HepG2 (cell line): ENCODE data around the gene TUBG1. TPM values are rescaled to one million over a fixed set of nuclear protein-coding genes. Genes with fewer than 3 reads are reported as not detected.

Experiments
- AKAP8 ChIP-seq: sonication (generic); formaldehyde crosslinking; IDR thresholded peaks from 2 replicates; pipeline ENCODE4 v1.5.1; 2020; ENCODE audit warnings: mild to moderate bottlenecking, missing genetic modification reagents
- FIP1L1 ChIP-seq: fragments of 200-400 bp; formaldehyde crosslinking; IDR thresholded peaks from 2 replicates; pipeline ENCODE4 v1.6.1; 2018; ENCODE audit warnings: low read depth, mild to moderate bottlenecking, low read length, moderate library complexity, borderline replicate concordance; ENCODE audit not compliant: insufficient read depth
- HES4 ChIP-seq: sonication (generic); formaldehyde crosslinking; IDR thresholded peaks from 2 replicates; pipeline ENCODE4 v1.9.0; 2021; ENCODE audit warnings: mild to moderate bottlenecking, missing genetic modification reagents, borderline replicate concordance
- KDM5B ChIP-seq: sonication (generic); formaldehyde crosslinking; IDR thresholded peaks from 2 replicates; pipeline ENCODE4 v1.4.0; 2020; ENCODE audit warnings: missing genetic modification reagents, mild to moderate bottlenecking, borderline replicate concordance
- MTA3 ChIP-seq: sonication (generic); formaldehyde crosslinking; IDR thresholded peaks from 2 replicates; pipeline ENCODE4 v1.4.0; 2020; ENCODE audit warnings: missing genetic modification reagents
- NFE2L1 ChIP-seq: sonication (generic); formaldehyde crosslinking; IDR thresholded peaks from 2 replicates; pipeline ENCODE4 v1.4.0; 2020; ENCODE audit warnings: missing genetic modification reagents, mild to moderate bottlenecking, borderline replicate concordance
- NFKB2 ChIP-seq: sonication (generic); formaldehyde crosslinking; IDR thresholded peaks from 2 replicates; pipeline ENCODE4 v1.4.0; 2020; ENCODE audit warnings: missing genetic modification reagents, borderline replicate concordance
- NPAS2 ChIP-seq: sonication (generic); formaldehyde crosslinking; IDR thresholded peaks from 2 replicates; pipeline ENCODE4 v1.8.0; 2022; ENCODE audit warnings: mild to moderate bottlenecking, missing genetic modification reagents, borderline replicate concordance
- REXO4 ChIP-seq: sonication (generic); formaldehyde crosslinking; IDR thresholded peaks from 2 replicates; pipeline ENCODE4 v1.8.0; 2022; ENCODE audit warnings: missing genetic modification reagents, mild to moderate bottlenecking, borderline replicate concordance
- SMYD3 ChIP-seq: sonication (generic); formaldehyde crosslinking; IDR thresholded peaks from 2 replicates; pipeline ENCODE4 v1.8.1; 2023; ENCODE audit warnings: mild to moderate bottlenecking, missing genetic modification reagents
- STAT5B ChIP-seq: sonication (generic); formaldehyde crosslinking; IDR thresholded peaks from 2 replicates; pipeline ENCODE4 v1.4.0; 2020; ENCODE audit warnings: missing genetic modification reagents
- TCF7L2 ChIP-seq: IDR thresholded peaks from 2 replicates; pipeline ENCODE4 v1.6.1; 2011; ENCODE audit warnings: mild to moderate bottlenecking, low read depth, low read length, moderate library complexity
- U2AF2 ChIP-seq: fragments of 200-400 bp; formaldehyde crosslinking; IDR thresholded peaks from 2 replicates; pipeline ENCODE4 v1.6.1; 2017; ENCODE audit warnings: low read depth, mild to moderate bottlenecking, low read length
- ZBTB8A ChIP-seq: sonication (generic); formaldehyde crosslinking; IDR thresholded peaks from 2 replicates; pipeline ENCODE4 v1.4.0; 2020; ENCODE audit warnings: mild to moderate bottlenecking, low read depth, missing genetic modification reagents, borderline replicate concordance
- ZKSCAN1 ChIP-seq: fragments of 150-350 bp; IDR thresholded peaks from 2 replicates; pipeline ENCODE4 v1.6.1; 2014; ENCODE audit warnings: low read length
- ZMYM4 ChIP-seq: sonication (generic); formaldehyde crosslinking; IDR thresholded peaks from 2 replicates; pipeline ENCODE4 v1.8.1; 2023; ENCODE audit warnings: mild to moderate bottlenecking, missing genetic modification reagents
- ZSCAN29 ChIP-seq: sonication (generic); formaldehyde crosslinking; conservative IDR thresholded peaks from 2 replicates; pipeline ENCODE4 v1.4.0; 2020; ENCODE audit warnings: mild to moderate bottlenecking, missing genetic modification reagents
- polyA plus RNA-seq, 8 experiments: library from polyadenylated mRNA; depleted of rRNA in 3 of 8; stranded (reverse) in 7 of 8; unstranded in 1 of 8; fragments of >200 nt; fragmentation: Illumina TruSeq in 4 of 8; extraction: Trizol in 4 of 8; gene quantifications; 2 replicates each; pipeline versions ENCODE4 v1.2.1 to v1.2.3, GENCODE V29; 2011 to 2016; ENCODE audit warnings: low read depth in 4 of 8, missing spikeins in 1 of 8, mixed read lengths in 1 of 8; ENCODE audit not compliant: insufficient read depth in 1 of 8
- total RNA-seq, 5 experiments: library from RNA; depleted of rRNA; stranded (reverse); fragments of >200 nt; fragmentation: Illumina TruSeq; extraction: Trizol; gene quantifications; 2 replicates each; pipeline ENCODE4 v1.2.3, GENCODE V29; 2016; ENCODE audit warnings: low read depth in 1 of 5
- TF ChIP-seq, protein P1 (sequence below): sonication (generic); formaldehyde crosslinking; IDR thresholded peaks from 2 replicates; pipeline ENCODE4 v1.8.1; 2023; ENCODE audit warnings: mild to moderate bottlenecking, missing genetic modification reagents
- TF ChIP-seq, protein P2 (sequence below): sonication (generic); formaldehyde crosslinking; conservative IDR thresholded peaks from 2 replicates; pipeline ENCODE4 v1.8.0; 2022; ENCODE audit warnings: missing genetic modification reagents
- TF ChIP-seq, protein P3 (sequence below): sonication (generic); formaldehyde crosslinking; IDR thresholded peaks from 2 replicates; pipeline ENCODE4 v1.8.0; 2023; ENCODE audit warnings: mild to moderate bottlenecking, missing genetic modification reagents
- TF ChIP-seq, protein P4 (sequence below): IDR thresholded peaks from 2 replicates; pipeline ENCODE4 v1.6.1; 2016

TUBG1 gene
- total and polyA plus RNA-seq, 2 of the 13 experiments (the other 11 are each of a cell fraction or from before 2014, with no cell fraction given), result 74.1 to 137 TPM

DNA sequence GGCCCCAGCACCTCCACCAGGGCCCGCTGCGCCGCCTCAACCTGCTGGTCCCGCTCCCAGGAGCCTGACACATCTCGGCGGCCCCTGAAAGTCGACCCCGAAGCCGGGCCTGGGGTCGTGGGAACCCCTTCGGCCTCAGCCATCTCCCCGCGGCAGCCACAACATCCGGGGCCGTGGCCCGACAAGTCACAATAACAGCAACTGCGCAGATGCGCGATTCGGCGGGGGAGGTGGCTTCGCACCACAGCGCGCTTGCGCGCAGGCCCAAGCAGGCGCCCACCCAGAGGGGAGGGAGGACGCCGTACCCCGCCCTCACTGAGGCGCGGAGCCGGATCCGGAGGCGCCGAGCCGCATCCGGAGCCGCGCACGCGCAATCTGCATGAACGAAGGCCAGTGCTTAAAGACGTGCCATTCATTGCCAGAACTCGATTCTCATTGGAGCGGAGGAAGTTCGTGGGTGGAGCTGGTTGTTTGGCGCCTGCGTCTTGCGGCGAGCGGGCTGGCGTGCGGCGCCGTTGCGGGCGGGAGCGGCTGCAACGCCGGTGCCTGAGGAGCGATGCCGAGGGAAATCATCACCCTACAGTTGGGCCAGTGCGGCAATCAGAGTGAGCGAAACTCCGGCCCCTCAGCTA is at the start of gene TUBG1, which contains the start of gene RETREG3 (continued):
- TF ChIP-seq, protein P1, sequence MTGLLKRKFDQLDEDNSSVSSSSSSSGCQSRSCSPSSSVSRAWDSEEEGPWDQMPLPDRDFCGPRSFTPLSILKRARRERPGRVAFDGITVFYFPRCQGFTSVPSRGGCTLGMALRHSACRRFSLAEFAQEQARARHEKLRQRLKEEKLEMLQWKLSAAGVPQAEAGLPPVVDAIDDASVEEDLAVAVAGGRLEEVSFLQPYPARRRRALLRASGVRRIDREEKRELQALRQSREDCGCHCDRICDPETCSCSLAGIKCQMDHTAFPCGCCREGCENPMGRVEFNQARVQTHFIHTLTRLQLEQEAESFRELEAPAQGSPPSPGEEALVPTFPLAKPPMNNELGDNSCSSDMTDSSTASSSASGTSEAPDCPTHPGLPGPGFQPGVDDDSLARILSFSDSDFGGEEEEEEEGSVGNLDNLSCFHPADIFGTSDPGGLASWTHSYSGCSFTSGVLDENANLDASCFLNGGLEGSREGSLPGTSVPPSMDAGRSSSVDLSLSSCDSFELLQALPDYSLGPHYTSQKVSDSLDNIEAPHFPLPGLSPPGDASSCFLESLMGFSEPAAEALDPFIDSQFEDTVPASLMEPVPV (CRISPR knock-in tag), result peak; percentile 81
- TF ChIP-seq NPAS2, result no peak
- no peak for TF ChIP-seq REXO4 (CRISPR knock-in tag)
- peak; percentile 94 for TF ChIP-seq SMYD3
- TF ChIP-seq, protein P2, sequence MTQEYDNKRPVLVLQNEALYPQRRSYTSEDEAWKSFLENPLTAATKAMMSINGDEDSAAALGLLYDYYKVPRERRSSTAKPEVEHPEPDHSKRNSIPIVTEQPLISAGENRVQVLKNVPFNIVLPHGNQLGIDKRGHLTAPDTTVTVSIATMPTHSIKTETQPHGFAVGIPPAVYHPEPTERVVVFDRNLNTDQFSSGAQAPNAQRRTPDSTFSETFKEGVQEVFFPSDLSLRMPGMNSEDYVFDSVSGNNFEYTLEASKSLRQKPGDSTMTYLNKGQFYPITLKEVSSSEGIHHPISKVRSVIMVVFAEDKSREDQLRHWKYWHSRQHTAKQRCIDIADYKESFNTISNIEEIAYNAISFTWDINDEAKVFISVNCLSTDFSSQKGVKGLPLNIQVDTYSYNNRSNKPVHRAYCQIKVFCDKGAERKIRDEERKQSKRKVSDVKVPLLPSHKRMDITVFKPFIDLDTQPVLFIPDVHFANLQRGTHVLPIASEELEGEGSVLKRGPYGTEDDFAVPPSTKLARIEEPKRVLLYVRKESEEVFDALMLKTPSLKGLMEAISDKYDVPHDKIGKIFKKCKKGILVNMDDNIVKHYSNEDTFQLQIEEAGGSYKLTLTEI, result no peak
- TF ChIP-seq NFKB2 (CRISPR knock-in tag), result peak; percentile 93
- no peak for TF ChIP-seq FIP1L1
- no peak for TF ChIP-seq MTA3 (CRISPR knock-in tag)
- peak; percentile 19; the same call in 1 of the 2 replicates for TF ChIP-seq AKAP8
- no peak for TF ChIP-seq NFE2L1 (CRISPR knock-in tag)
- TF ChIP-seq HES4, result no peak
- peak; percentile 91; the same call in 1 of the 2 replicates for TF ChIP-seq KDM5B
- TF ChIP-seq STAT5B (CRISPR knock-in tag), result no peak
- no peak for TF ChIP-seq ZKSCAN1
- peak; percentile 71; the same call in 1 of the 2 replicates for TF ChIP-seq ZMYM4
- TF ChIP-seq TCF7L2, result no peak
- TF ChIP-seq, protein P3, sequence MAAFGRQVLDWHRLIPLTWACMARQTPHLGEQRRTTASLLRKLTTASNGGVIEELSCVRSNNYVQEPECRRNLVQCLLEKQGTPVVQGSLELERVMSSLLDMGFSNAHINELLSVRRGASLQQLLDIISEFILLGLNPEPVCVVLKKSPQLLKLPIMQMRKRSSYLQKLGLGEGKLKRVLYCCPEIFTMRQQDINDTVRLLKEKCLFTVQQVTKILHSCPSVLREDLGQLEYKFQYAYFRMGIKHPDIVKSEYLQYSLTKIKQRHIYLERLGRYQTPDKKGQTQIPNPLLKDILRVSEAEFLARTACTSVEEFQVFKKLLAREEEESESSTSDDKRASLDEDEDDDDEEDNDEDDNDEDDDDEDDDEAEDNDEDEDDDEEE, result no peak
- no peak for TF ChIP-seq ZBTB8A (CRISPR knock-in tag)
- no peak for TF ChIP-seq ZSCAN29 (CRISPR knock-in tag)
- TF ChIP-seq U2AF2, result no peak
- TF ChIP-seq, protein P4, sequence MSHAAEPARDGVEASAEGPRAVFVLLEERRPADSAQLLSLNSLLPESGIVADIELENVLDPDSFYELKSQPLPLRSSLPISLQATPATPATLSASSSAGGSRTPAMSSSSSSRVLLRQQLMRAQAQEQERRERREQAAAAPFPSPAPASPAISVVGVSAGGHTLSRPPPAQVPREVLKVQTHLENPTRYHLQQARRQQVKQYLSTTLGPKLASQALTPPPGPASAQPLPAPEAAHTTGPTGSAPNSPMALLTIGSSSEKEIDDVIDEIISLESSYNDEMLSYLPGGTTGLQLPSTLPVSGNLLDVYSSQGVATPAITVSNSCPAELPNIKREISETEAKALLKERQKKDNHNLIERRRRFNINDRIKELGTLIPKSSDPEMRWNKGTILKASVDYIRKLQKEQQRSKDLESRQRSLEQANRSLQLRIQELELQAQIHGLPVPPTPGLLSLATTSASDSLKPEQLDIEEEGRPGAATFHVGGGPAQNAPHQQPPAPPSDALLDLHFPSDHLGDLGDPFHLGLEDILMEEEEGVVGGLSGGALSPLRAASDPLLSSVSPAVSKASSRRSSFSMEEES, result no peak; the same call in 1 of the 2 replicates
